GM12874 (cell line): ENCODE results near the gene RAB3C.

Source experiments
- CTCF ChIP-seq: IDR thresholded peaks from 2 replicates; pipeline ENCODE4 v1.5.1; 2011; ENCODE audit warnings: low read depth, mild to moderate bottlenecking, control low read depth, low read length, moderate library complexity; ENCODE audit not compliant: insufficient read depth

Gene RAB3C

DNA sequence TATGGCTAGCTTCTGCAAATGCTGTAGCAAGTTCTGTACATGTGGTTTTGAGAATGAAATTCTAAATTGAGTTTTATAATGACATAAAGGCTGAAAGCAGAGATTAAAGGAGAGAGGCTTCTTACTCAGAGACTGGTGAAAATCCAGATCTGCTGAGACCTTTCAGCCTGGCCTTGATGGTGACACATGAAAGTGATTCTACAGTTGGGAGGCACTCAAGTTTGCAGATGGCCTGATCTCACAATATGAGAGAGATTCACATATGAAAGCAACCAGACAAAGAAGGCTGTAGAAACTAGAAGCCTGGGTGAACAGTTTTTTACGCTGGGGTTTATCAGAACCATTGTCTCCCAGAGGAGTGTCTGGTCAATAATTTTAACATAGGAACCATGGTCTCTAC lies 49.0 kb downstream of the RAB3C start:
- TF ChIP-seq CTCF, result no peak

DNA sequence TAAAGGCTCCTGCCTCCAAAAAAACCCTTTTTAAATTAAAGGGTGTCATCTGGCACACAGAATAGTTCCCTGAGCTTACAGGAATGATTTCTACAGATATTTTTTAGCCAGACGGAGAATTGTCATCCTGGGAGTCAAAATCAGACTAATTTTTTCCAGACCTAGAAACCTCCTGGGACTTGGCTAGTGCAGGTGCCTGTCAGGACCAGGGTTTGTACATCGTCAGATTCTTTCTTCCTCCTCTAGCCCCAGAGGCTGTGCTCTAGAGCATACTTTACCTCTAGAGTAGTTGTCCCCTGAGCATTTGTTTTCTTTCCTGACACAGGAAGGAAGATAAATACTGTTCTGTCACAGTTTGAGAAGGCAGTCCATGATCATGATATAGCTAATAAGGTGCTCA lies 52.5 kb downstream of the RAB3C start:
- TF ChIP-seq CTCF, result no peak

DNA sequence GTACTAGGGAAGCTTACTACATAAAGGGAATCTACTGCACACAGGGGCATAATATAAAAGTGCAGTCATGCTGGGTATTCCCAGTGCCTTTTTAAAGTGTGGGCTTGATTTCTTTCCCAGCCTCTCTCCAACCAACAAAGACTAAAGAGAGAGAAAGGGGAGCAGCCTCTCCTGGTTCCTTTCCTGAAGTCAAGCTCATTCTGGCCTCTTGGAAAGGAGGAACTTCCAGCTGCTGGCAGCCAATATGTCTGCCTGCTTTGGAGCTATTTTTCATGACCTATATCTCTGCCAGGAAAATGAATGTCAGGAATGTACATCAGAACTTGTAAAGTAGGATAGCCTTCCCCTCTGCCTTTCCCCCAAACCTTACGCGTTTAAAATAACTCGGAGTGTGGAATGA lies 57.1 kb downstream of the RAB3C start:
- TF ChIP-seq CTCF, result no peak

- TF ChIP-seq CTCF, result no peak
Measured at GRCh38 chr5:58641533-58641932, 58.7 kb downstream of the RAB3C start.

- no peak for TF ChIP-seq CTCF
Measured at GRCh38 chr5:58648846-58649245, 66.0 kb downstream of the RAB3C start.

- no peak for TF ChIP-seq CTCF
Measured at GRCh38 chr5:58649716-58650115, 66.8 kb downstream of the RAB3C start.

GRCh38 chr5:58653521-58653920 lies 70.6 kb downstream of the RAB3C start:
- no peak for TF ChIP-seq CTCF

GRCh38 chr5:58666141-58666540 lies 83.3 kb downstream of the RAB3C start:
- TF ChIP-seq CTCF, result no peak
